Glomerular endothelial cell (primary cell): ENCODE data around the gene SCGB1A1. TPM values are rescaled to one million over a fixed set of nuclear protein-coding genes. Genes with fewer than 3 reads are reported as not detected.

Experiments
- DNase-seq: peaks from one replicate; pipeline ENCODE4 v3.0.0-alpha.2; 2011; ENCODE audit warnings: low read depth, low spot score; ENCODE audit errors: extremely low read depth
- total RNA-seq: library from RNA; depleted of rRNA; stranded (reverse); fragments of >200 nt; gene quantifications from 2 replicates; pipeline ENCODE4 v1.2.3, GENCODE V29; 2015

SCGB1A1 gene
- total RNA-seq, 1 donor from 2014 or later: not detected

GRCh38 chr11:62420882-62421281, 2.0 kb downstream of the SCGB1A1 start:
- DNase-seq: no peak

- no peak for DNase-seq
Observed at GRCh38 chr11:62421996-62422395, 3.2 kb downstream of the SCGB1A1 start.

- no peak for DNase-seq
Observed at GRCh38 chr11:62423012-62423411, 4.2 kb downstream of the SCGB1A1 start.

- no peak for DNase-seq
Observed at GRCh38 chr11:62427630-62428233, 8.9 kb downstream of the SCGB1A1 start.

- no peak for DNase-seq
Observed at GRCh38 chr11:62428871-62429560, 10.2 kb downstream of the SCGB1A1 start.

- no peak for DNase-seq
Observed at GRCh38 chr11:62430425-62430824, 11.6 kb downstream of the SCGB1A1 start.

- DNase-seq: no peak
Observed at GRCh38 chr11:62431171-62431901, 12.5 kb downstream of the SCGB1A1 start.

- DNase-seq: no peak
Observed at GRCh38 chr11:62432695-62433094, 13.9 kb downstream of the SCGB1A1 start.

GRCh38 chr11:62433141-62433903, 14.5 kb downstream of the SCGB1A1 start:
- no peak for DNase-seq

GRCh38 chr11:62433904-62434276, 15.1 kb downstream of the SCGB1A1 start:
- no peak for DNase-seq

GRCh38 chr11:62435846-62436660, 17.2 kb downstream of the SCGB1A1 start:
- DNase-seq: no peak

GRCh38 chr11:62437616-62438015, 18.8 kb downstream of the SCGB1A1 start:
- no peak for DNase-seq

GRCh38 chr11:62438641-62439040, 19.8 kb downstream of the SCGB1A1 start:
- DNase-seq: no peak

GRCh38 chr11:62439785-62440602, 21.2 kb downstream of the SCGB1A1 start:
- DNase-seq: no peak

GRCh38 chr11:62443390-62444235, 24.8 kb downstream of the SCGB1A1 start:
- DNase-seq: no peak

GRCh38 chr11:62444236-62444833, 25.5 kb downstream of the SCGB1A1 start:
- no peak for DNase-seq

GRCh38 chr11:62444835-62445234, 26.0 kb downstream of the SCGB1A1 start:
- DNase-seq: no peak

GRCh38 chr11:62445314-62445740, 26.5 kb downstream of the SCGB1A1 start:
- no peak for DNase-seq
